Esophagus (tissue), 2 donors: ENCODE measurements around the gene SRC. TPM values are rescaled to one million over a fixed set of nuclear protein-coding genes. Genes with fewer than 3 reads are reported as not detected.
A peak's percentile ranks its signal among the peaks of the same experiment; 100 is the strongest.

Source experiments
- H3K27ac ChIP-seq, 2 donors: one replicate each; pipeline ENCODE4 v1.5.1; 2013; ENCODE audit warnings: low read depth in 2 of 2, mild to moderate bottlenecking in 2 of 2, inconsistent platforms in 1 of 2, low read length in 1 of 2, moderate library complexity in 1 of 2
- H3K27me3 ChIP-seq, 2 donors: one replicate each; pipeline ENCODE4 v1.6.1; 2013; ENCODE audit warnings: low read length in 2 of 2, control low read depth in 1 of 2, mild to moderate bottlenecking in 1 of 2; ENCODE audit not compliant: insufficient read depth in 2 of 2, control insufficient read depth in 1 of 2
- H3K36me3 ChIP-seq, 2 donors: one replicate each; pipeline ENCODE4 v1.6.1; 2013; ENCODE audit warnings: low read length in 1 of 2; ENCODE audit not compliant: control insufficient read depth in 2 of 2, insufficient read depth in 2 of 2
- H3K4me1 ChIP-seq, 2 donors: one replicate each; pipeline ENCODE4 v1.6.1; 2013; ENCODE audit warnings: low read length in 1 of 2; ENCODE audit not compliant: control insufficient read depth in 2 of 2, insufficient read depth in 2 of 2
- H3K4me3 ChIP-seq, 2 donors: one replicate each; pipeline ENCODE4 v1.5.1; 2013; ENCODE audit warnings: low read length in 2 of 2, mild to moderate bottlenecking in 2 of 2, low read depth in 1 of 2, moderate library complexity in 1 of 2
- H3K9me3 ChIP-seq, 2 donors: one replicate each; pipeline ENCODE4 v1.6.1; 2013; ENCODE audit warnings: mild to moderate bottlenecking in 2 of 2, low read depth in 1 of 2, low read length in 1 of 2, moderate library complexity in 1 of 2; ENCODE audit not compliant: control insufficient read depth in 2 of 2, insufficient read depth in 1 of 2
- WGBS, 2 donors: extraction: QIAGEN DNeasy Blood & Tissue Kit; methylation state at CpG; one replicate each; pipeline ENCODE4 v1.1.7; 2013; 5-methylcytosine and 5-hydroxymethylcytosine counted together
- polyA plus RNA-seq, 2 donors: library from polyadenylated mRNA; stranded (reverse); fragments of 200-250 nt; gene quantifications; one replicate each; pipeline ENCODE4 v1.2.3, GENCODE V29; 2013
- donor health status: healthy with polysubstance abuse.
- donor health status: Bipolar disorder and iron deficiency.

SRC gene
- polyA plus RNA-seq, 2 donors: 26.9 to 59.4 TPM

DNA sequence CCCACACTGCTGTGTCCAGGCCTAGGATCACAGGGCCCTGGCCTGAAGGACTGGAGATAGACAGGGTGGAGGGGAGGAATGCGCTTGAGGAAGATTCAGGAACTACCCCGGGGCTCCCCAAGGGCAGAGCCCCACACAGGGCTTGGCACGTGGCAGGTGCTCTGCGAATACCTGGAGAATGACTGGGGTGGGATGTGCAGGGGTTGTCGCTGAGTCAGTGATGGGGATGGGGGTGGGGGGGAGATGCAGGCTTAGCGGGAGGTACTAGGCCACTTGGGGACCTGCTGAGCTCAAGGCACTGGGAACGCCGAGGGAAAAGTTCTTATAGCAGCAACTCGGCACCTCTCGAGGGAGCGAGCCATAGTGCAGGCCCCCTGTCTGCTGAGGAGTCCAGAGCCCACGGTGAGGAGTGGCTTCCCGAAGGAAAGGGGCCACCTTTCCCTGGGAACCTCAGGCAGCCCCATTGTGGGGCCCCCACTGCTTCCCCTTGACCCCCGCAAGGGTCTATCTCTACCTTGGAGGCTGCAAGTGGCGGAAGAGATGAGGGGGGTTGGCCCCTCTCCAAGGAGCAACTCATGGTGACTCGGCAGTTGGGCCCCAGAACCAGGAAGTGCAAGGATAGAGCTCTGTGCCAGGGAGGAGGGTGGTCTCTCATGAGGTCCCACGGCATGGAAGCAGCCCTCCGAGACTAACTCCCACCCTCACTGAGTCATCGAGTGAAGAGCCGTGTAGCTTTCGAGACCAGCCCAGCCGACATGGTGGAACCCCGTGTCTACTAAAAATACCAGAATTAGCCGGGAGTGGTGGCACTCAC is 33.1 kb downstream of the SRC start:
- WGBS, 2 donors: 77% methylated on average over 24 of the region's 24 CpGs
- H3K27me3 ChIP-seq: no peaks in the 10 kb centered on the region
- no peaks in the 10 kb centered on the region for H3K9me3 ChIP-seq
- peaks cover 0 to under 1% of the 10 kb centered on the region in 2 donors for H3K4me1 ChIP-seq
- no peak overlapping the region for H3K27ac ChIP-seq
- peaks cover 0 to 1% of the 10 kb centered on the region in 2 donors for H3K36me3 ChIP-seq
- no peak overlapping the region for H3K4me3 ChIP-seq

- H3K27me3 ChIP-seq: no peaks in the 10 kb centered on the region
- no peak overlapping the region for H3K27ac ChIP-seq
- no peaks in the 10 kb centered on the region for H3K9me3 ChIP-seq
- H3K36me3 ChIP-seq: peaks cover 0 to 8% of the 10 kb centered on the region in 2 donors
- H3K4me3 ChIP-seq: no peak overlapping the region
- H3K4me1 ChIP-seq: peaks cover 0 to 4% of the 10 kb centered on the region in 2 donors
- WGBS, 2 donors: 73 to 77% methylated on average over 14 of the region's 14 CpGs
Measured at GRCh38 chr20:37379967-37380828, 34.3 kb downstream of the SRC start.

DNA sequence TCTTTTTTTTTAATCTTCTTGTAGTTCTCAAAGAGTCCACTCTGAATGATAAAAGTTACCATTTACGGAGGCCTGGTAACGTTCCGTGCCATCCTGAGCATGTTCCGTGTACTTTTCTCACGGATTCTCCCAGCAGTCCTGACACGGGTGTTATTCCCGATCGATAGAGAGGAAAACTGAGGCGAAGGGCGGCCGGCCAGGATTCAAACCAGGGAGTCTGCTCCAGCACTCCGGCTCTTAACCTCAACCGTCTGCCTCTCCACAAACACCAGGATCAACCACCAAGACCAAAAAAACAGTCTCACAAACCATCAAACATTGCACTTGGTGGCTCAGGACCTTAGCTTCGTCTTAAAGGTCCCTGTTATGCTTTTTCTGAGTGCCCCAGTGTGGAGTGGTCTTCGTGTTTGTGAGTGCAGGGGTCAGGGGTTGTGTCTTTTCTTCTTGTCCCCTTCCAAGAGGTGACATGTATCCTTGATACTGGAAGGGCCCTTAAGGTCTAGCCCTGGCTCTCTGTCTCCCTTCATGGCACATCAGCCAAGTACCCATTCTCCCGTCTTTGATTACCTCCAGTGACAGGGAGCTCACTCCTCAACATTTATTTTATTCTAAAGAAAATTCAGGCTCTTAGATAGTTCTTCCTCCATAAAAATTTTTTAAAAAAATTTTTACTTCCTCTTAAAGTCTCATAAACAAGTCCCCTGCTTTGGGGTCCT is 35.1 kb downstream of the SRC start:
- 87 to 91% methylated on average over 16 of the region's 16 CpGs for WGBS, 2 donors
- no peak overlapping the region for H3K27ac ChIP-seq
- no peaks in the 10 kb centered on the region for H3K27me3 ChIP-seq
- peaks cover 0 to 4% of the 10 kb centered on the region in 2 donors for H3K4me1 ChIP-seq
- no peak overlapping the region for H3K4me3 ChIP-seq
- H3K9me3 ChIP-seq: no peaks in the 10 kb centered on the region
- peaks cover 5 to 12% of the 10 kb centered on the region in 2 donors for H3K36me3 ChIP-seq

- 79 to 83% methylated on average over 11 of the region's 11 CpGs for WGBS, 2 donors
- Histone ChIP-seq H3K27ac (no peak overlapping the region), H3K36me3 (peaks cover 6 to 19% of the 10 kb centered on the region in 2 donors), H3K4me3 (no peak overlapping the region), H3K9me3 (no peaks in the 10 kb centered on the region), H3K27me3 (no peaks in the 10 kb centered on the region), H3K4me1 (peaks cover 0 to 4% of the 10 kb centered on the region in 2 donors)
Measured at GRCh38 chr20:37381621-37382471, 35.9 kb downstream of the SRC start.

GRCh38 chr20:37382482-37383120 is 36.7 kb downstream of the SRC start:
- no peaks in the 10 kb centered on the region for H3K9me3 ChIP-seq
- WGBS, 2 donors: 80 to 82% methylated on average over 11 of the region's 11 CpGs
- H3K27me3 ChIP-seq: no peaks in the 10 kb centered on the region
- peaks cover 0 to 4% of the 10 kb centered on the region in 2 donors for H3K4me1 ChIP-seq
- peaks cover 6 to 23% of the 10 kb centered on the region in 2 donors for H3K36me3 ChIP-seq
- no peak overlapping the region for H3K4me3 ChIP-seq
- peak overlapping the region in 1 of 2 donors; percentile 13 for H3K27ac ChIP-seq

- H3K4me1 ChIP-seq: peaks cover 0 to 4% of the 10 kb centered on the region in 2 donors
- H3K27ac ChIP-seq: peak overlapping the region; percentile 9 to 56
- peaks cover 6 to 26% of the 10 kb centered on the region in 2 donors for H3K36me3 ChIP-seq
- no peak overlapping the region for H3K4me3 ChIP-seq
- no peaks in the 10 kb centered on the region for H3K9me3 ChIP-seq
- 70 to 79% methylated on average over 25 of the region's 25 CpGs for WGBS, 2 donors
- H3K27me3 ChIP-seq: no peaks in the 10 kb centered on the region
Measured at GRCh38 chr20:37383229-37383989, 37.5 kb downstream of the SRC start.

DNA sequence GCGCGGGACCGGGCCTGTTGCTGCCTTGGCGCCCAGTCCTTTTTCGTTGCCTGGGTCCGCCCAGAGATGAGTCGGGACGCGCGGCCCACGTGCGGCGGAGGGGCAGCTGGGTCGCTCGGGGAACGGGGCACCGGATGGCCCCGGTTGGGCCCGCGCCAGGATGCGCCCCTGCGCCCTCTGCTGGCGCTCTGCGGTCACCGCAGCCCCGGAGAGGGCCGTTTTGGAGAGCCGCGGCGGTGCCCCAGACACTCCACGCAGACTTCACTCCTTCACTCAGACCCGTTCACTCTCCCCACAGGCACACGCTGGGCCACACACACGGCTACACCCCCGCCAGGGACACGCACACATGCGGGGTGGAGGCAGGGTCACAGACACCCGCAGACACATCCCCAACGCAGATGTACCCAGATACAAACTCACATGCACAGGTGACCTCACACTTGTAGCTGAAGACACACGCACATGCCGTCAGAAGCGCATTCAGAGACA is 38.8 kb downstream of the SRC start:
- Histone ChIP-seq H3K9me3 (no peaks in the 10 kb centered on the region), H3K4me3 (peak overlapping the region; percentile 1 to 36), H3K27me3 (no peaks in the 10 kb centered on the region), H3K36me3 (peaks cover 6 to 30% of the 10 kb centered on the region in 2 donors), H3K27ac (no peak overlapping the region), H3K4me1 (peaks cover 0 to 4% of the 10 kb centered on the region in 2 donors)
- WGBS, 2 donors: 13 to 17% methylated on average over 38 to 42 of the region's 42 CpGs

GRCh38 chr20:37385176-37385575 is 39.2 kb downstream of the SRC start:
- no peak overlapping the region for H3K27ac ChIP-seq
- no peak overlapping the region for H3K4me3 ChIP-seq
- H3K4me1 ChIP-seq: peaks cover 0 to 4% of the 10 kb centered on the region in 2 donors
- no peaks in the 10 kb centered on the region for H3K27me3 ChIP-seq
- H3K9me3 ChIP-seq: no peaks in the 10 kb centered on the region
- H3K36me3 ChIP-seq: peaks cover 6 to 32% of the 10 kb centered on the region in 2 donors
- 89% methylated on average over 17 of the region's 17 CpGs for WGBS, 2 donors
